Right lobe of liver (tissue), 6 donors: ENCODE results near the gene CPSF3. TPM values are rescaled to one million over a fixed set of nuclear protein-coding genes. Genes with fewer than 3 reads are reported as not detected.
"Not testable (repeated sequence)": the region's sequence is repeated elsewhere in the genome, so short reads cannot be mapped to it uniquely, and the experiment has no call there.

Experiments used
- ATAC-seq, 4 donors: fragments of 200-7000 bp; cut with Tn5 transposase; one replicate each; pipeline ENCODE4 v1.9.1; 2020; ENCODE audit warnings: mild to moderate bottlenecking in 4 of 4, moderate library complexity in 4 of 4
- DNase-seq, 3 donors: peaks; one replicate each; pipeline ENCODE4 v3.0.0-alpha.2; 2020
- H3K27ac ChIP-seq, 3 donors: fragments of 200-600 bp; one replicate each; pipeline ENCODE4 v1.8.0; 2022
- H3K27me3 ChIP-seq, 2 donors: fragments of 200-600 bp; one replicate each; pipeline ENCODE4 v1.8.0; 2022
- H3K36me3 ChIP-seq, 4 donors: fragments of 200-600 bp; sonication (generic) in 1 of 4; one replicate each; pipeline versions ENCODE4 v1.5.1 to v1.8.0; 2017 to 2022; ENCODE audit warnings: control low read depth in 1 of 4
- H3K4me1 ChIP-seq, 4 donors: fragments of 200-600 bp; sonication (generic) in 1 of 4; one replicate each; pipeline versions ENCODE4 v1.5.1 to v1.8.0; 2017 to 2022; ENCODE audit warnings: control low read depth in 1 of 4
- H3K4me3 ChIP-seq, 3 donors: fragments of 200-600 bp; one replicate each; pipeline ENCODE4 v1.8.0; 2022
- H3K9me3 ChIP-seq, 4 donors: fragments of 200-600 bp; sonication (generic) in 1 of 4; one replicate each; pipeline versions ENCODE4 v1.5.1 to v1.8.0; 2017 to 2022; ENCODE audit warnings: control low read depth in 1 of 4
- CTCF ChIP-seq, 4 donors: fragments of 200-600 bp in 3 of 4; fragments of 450-650 bp in 1 of 4; IDR thresholded peaks; one replicate each; pipeline versions ENCODE4 v1.5.1 to v1.8.0; 2016 to 2022; ENCODE audit warnings: antibody characterized with exemption in 4 of 4, mild to moderate bottlenecking in 2 of 4
- POLR2A ChIP-seq: fragments of 450-650 bp; IDR thresholded peaks from one replicate; pipeline ENCODE4 v1.6.1; 2017; ENCODE audit warnings: antibody characterized with exemption, mild to moderate bottlenecking
- WGBS: methylation state at CpG from one replicate; pipeline ENCODE4 v1.1.6; 2018; ENCODE audit warnings: low coverage, low lambda C conversion rate; ENCODE audit not compliant: insufficient coverage; ENCODE audit errors: missing lambda C conversion rate; 5-methylcytosine and 5-hydroxymethylcytosine counted together
- intact Hi-C, 2 donors: fragments of 100-400 bp; cut with DNase I; formaldehyde crosslinking; loops; one replicate each; pipeline versions ENCODE4 v1.11.2 to v1.14.1; 2022
- total RNA-seq, 6 experiments: library from RNA; depleted of rRNA in 2 of 6; stranded (reverse); fragments of >200 nt in 2 of 6; fragmentation: NEBNext Ultra II Directional in 3 of 6; extraction: Animal tissue kit (Norgen Biotek cat#: 25700) in 3 of 6; gene quantifications; one replicate each; pipeline versions ENCODE4 v1.1.0 to v1.2.4, GENCODE V29; 2016 to 2023
- donor health status: DM: no; HTN: yes; CAD: no.
- donor health status: DM: no; HTN: no; CAD: no.
- donor health status: DM: no; HTN: no; CAD: no.
- donor health status: DM: no; HTN: yes; CAD: no.
- donor health status: DM: no; HTN: yes; CAD: no.

Gene CPSF3
- total RNA-seq, 6 experiments from 2014 or later, result 10.6 to 21.2 (median 11.7) TPM

- no peaks in the 10 kb centered on the region for H3K4me1 ChIP-seq
- no peak for TF ChIP-seq POLR2A
- H3K36me3 ChIP-seq, result peaks cover 0 to 80% (median 34%) of the 10 kb centered on the region in 4 donors
- intact Hi-C loops, result no loop called here
- H3K4me3 ChIP-seq, result no peak overlapping the region
- DNase-seq (no peak), ATAC-seq (no peak)
- no peaks in the 10 kb centered on the region for H3K27me3 ChIP-seq
- H3K27ac ChIP-seq, result no peak overlapping the region
- H3K9me3 ChIP-seq, result no peaks in the 10 kb centered on the region
- 100% methylated on average over 1 of the region's 1 CpG for WGBS
Observed at GRCh38 chr2:9494081-9494480, 70.6 kb downstream of the CPSF3 start.

GRCh38 chr2:9497017-9497416, 73.6 kb downstream of the CPSF3 start:
- peaks cover 0 to 60% (median 17%) of the 10 kb centered on the region in 4 donors for H3K36me3 ChIP-seq
- ATAC-seq (peak in 1 of 4 donors; percentile 67), DNase-seq (no peak)
- H3K9me3 ChIP-seq, result no peaks in the 10 kb centered on the region
- WGBS, result 87% methylated on average over 3 of the region's 4 CpGs
- intact Hi-C loops, result no loop called here
- no peaks in the 10 kb centered on the region for H3K27me3 ChIP-seq
- H3K4me1 ChIP-seq, result no peaks in the 10 kb centered on the region
- TF ChIP-seq POLR2A, result no peak
- no peak for TF ChIP-seq CTCF (IDR thresholded peaks at IDR 0.05)
- no peak overlapping the region for H3K4me3 ChIP-seq
- H3K27ac ChIP-seq, result no peak overlapping the region

- no peaks in the 10 kb centered on the region for H3K9me3 ChIP-seq
- H3K4me3 ChIP-seq, result no peak overlapping the region
- TF ChIP-seq POLR2A, result no peak
- TF ChIP-seq CTCF (IDR thresholded peaks at IDR 0.05), result no peak
- peaks cover 0 to 50% (median 11%) of the 10 kb centered on the region in 4 donors for H3K36me3 ChIP-seq
- no peaks in the 10 kb centered on the region for H3K4me1 ChIP-seq
- no peaks in the 10 kb centered on the region for H3K27me3 ChIP-seq
- intact Hi-C loops, result no loop called here
- DNase-seq (no peak), ATAC-seq (no peak)
- H3K27ac ChIP-seq, result no peak overlapping the region
- WGBS, result 62% methylated on average over 1 of the region's 1 CpG
Observed at GRCh38 chr2:9498210-9498609, 74.8 kb downstream of the CPSF3 start.

- DNase-seq, result no peak
- Histone ChIP-seq H3K27me3 (no peaks in the 10 kb centered on the region), H3K36me3 (peaks cover 0 to 34% (median 8%) of the 10 kb centered on the region in 4 donors), H3K9me3 (no peaks in the 10 kb centered on the region), H3K27ac (no peak overlapping the region), H3K4me3 (no peak overlapping the region), H3K4me1 (no peaks in the 10 kb centered on the region)
- WGBS, result 24% methylated on average over 1 of the region's 1 CpG
- TF ChIP-seq POLR2A, result no peak
- no peak for TF ChIP-seq CTCF (IDR thresholded peaks at IDR 0.05)
- ATAC-seq, result no peak
- intact Hi-C loops, result no loop called here
Observed at GRCh38 chr2:9508931-9509330, 85.5 kb downstream of the CPSF3 start.

- intact Hi-C loops, H3K4me1 ChIP-seq, H3K9me3 ChIP-seq, H3K27me3 ChIP-seq, H3K4me3 ChIP-seq, H3K27ac ChIP-seq, ATAC-seq, DNase-seq: not testable (repeated sequence)
- H3K36me3 ChIP-seq, result peaks cover 0 to 20% (median 10%) of the 10 kb centered on the region in 4 donors
- no CpG with 5 or more reads among the region's 3 CpGs for WGBS
Observed at GRCh38 chr2:9513946-9514345, 90.5 kb downstream of the CPSF3 start.
